ENCODE results near the gene PNPO. TPM values are rescaled to one million over a fixed set of nuclear protein-coding genes. Genes with fewer than 3 reads are reported as not detected.

The PNPO gene
- total and polyA plus RNA-seq, 2 of the 8 experiments (the other 6 are each of a cell fraction or from before 2014, with no cell fraction given): 7.0 to 8.1 TPM

DNA sequence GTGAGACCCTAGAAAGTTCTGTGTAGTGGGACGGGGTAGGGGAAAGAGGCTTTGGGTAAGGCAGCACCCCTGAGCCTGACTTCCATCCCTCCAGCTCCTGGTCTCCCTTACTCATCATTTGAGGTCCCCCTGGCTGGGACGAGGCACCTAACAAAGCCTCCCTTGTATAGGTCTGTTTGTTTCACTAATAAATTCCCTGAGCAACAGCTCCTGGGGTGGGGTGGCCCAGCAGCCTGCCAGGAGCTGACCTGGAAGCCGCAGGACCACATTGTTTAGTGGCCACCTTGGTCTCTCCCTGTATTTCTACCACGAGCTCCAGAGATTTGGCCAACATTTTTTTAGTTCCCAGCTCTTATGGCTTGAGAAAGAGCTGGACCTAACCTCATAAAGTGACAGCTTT is 9.1 kb downstream of the PNPO start (continued):
- TF ChIP-seq, protein P1, sequence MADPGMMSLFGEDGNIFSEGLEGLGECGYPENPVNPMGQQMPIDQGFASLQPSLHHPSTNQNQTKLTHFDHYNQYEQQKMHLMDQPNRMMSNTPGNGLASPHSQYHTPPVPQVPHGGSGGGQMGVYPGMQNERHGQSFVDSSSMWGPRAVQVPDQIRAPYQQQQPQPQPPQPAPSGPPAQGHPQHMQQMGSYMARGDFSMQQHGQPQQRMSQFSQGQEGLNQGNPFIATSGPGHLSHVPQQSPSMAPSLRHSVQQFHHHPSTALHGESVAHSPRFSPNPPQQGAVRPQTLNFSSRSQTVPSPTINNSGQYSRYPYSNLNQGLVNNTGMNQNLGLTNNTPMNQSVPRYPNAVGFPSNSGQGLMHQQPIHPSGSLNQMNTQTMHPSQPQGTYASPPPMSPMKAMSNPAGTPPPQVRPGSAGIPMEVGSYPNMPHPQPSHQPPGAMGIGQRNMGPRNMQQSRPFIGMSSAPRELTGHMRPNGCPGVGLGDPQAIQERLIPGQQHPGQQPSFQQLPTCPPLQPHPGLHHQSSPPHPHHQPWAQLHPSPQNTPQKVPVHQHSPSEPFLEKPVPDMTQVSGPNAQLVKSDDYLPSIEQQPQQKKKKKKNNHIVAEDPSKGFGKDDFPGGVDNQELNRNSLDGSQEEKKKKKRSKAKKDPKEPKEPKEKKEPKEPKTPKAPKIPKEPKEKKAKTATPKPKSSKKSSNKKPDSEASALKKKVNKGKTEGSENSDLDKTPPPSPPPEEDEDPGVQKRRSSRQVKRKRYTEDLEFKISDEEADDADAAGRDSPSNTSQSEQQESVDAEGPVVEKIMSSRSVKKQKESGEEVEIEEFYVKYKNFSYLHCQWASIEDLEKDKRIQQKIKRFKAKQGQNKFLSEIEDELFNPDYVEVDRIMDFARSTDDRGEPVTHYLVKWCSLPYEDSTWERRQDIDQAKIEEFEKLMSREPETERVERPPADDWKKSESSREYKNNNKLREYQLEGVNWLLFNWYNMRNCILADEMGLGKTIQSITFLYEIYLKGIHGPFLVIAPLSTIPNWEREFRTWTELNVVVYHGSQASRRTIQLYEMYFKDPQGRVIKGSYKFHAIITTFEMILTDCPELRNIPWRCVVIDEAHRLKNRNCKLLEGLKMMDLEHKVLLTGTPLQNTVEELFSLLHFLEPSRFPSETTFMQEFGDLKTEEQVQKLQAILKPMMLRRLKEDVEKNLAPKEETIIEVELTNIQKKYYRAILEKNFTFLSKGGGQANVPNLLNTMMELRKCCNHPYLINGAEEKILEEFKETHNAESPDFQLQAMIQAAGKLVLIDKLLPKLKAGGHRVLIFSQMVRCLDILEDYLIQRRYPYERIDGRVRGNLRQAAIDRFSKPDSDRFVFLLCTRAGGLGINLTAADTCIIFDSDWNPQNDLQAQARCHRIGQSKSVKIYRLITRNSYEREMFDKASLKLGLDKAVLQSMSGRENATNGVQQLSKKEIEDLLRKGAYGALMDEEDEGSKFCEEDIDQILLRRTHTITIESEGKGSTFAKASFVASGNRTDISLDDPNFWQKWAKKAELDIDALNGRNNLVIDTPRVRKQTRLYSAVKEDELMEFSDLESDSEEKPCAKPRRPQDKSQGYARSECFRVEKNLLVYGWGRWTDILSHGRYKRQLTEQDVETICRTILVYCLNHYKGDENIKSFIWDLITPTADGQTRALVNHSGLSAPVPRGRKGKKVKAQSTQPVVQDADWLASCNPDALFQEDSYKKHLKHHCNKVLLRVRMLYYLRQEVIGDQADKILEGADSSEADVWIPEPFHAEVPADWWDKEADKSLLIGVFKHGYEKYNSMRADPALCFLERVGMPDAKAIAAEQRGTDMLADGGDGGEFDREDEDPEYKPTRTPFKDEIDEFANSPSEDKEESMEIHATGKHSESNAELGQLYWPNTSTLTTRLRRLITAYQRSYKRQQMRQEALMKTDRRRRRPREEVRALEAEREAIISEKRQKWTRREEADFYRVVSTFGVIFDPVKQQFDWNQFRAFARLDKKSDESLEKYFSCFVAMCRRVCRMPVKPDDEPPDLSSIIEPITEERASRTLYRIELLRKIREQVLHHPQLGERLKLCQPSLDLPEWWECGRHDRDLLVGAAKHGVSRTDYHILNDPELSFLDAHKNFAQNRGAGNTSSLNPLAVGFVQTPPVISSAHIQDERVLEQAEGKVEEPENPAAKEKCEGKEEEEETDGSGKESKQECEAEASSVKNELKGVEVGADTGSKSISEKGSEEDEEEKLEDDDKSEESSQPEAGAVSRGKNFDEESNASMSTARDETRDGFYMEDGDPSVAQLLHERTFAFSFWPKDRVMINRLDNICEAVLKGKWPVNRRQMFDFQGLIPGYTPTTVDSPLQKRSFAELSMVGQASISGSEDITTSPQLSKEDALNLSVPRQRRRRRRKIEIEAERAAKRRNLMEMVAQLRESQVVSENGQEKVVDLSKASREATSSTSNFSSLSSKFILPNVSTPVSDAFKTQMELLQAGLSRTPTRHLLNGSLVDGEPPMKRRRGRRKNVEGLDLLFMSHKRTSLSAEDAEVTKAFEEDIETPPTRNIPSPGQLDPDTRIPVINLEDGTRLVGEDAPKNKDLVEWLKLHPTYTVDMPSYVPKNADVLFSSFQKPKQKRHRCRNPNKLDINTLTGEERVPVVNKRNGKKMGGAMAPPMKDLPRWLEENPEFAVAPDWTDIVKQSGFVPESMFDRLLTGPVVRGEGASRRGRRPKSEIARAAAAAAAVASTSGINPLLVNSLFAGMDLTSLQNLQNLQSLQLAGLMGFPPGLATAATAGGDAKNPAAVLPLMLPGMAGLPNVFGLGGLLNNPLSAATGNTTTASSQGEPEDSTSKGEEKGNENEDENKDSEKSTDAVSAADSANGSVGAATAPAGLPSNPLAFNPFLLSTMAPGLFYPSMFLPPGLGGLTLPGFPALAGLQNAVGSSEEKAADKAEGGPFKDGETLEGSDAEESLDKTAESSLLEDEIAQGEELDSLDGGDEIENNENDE (IDR thresholded peaks at IDR 0.05; ENCODE audit: insufficient replicate concordance, low read length): no peak
- TF ChIP-seq MAFK (IDR thresholded peaks at IDR 0.05; ENCODE audit: low read depth, low read length) (no peak), EP300 (IDR thresholded peaks at IDR 0.05; ENCODE audit: borderline replicate concordance in 1 of 2, low read depth in 2 of 2, low read length in 2 of 2) (no peak), RXRA (IDR thresholded peaks at IDR 0.05; ENCODE audit: insufficient read depth, low read depth, low read length) (no peak), POLR2AphosphoS5 (IDR thresholded peaks at IDR 0.05; ENCODE audit: low read depth, low read length) (no peak), SAP30 (IDR thresholded peaks at IDR 0.05; ENCODE audit: insufficient read depth, insufficient replicate concordance, low read length) (no peak), TAF1 (IDR thresholded peaks at IDR 0.05; ENCODE audit: low read depth, low read length) (no peak), YY1 (IDR thresholded peaks at IDR 0.05; ENCODE audit: low read depth, low read length) (no peak), SP4 (IDR thresholded peaks at IDR 0.05; ENCODE audit: low read length) (no peak), SUZ12 (IDR thresholded peaks at IDR 0.05; ENCODE audit: low read length) (no peak)

Data from H1 (cell line).